DND-41 (cell line): ENCODE data around the gene SRSF5.

Experiments used
- ATAC-seq: fragments of 200-7000 bp; cut with Tn5 transposase; 3 replicates; pipeline ENCODE4 v1.9.1; 2021; ENCODE audit warnings: low read depth; ENCODE audit not compliant: insufficient read depth
- DNase-seq: peaks from one replicate; pipeline ENCODE4 v3.0.0-alpha.2; 2020
- H2AFZ ChIP-seq: 2 replicates; pipeline ENCODE4 v1.6.0; 2012; ENCODE audit warnings: low read depth, low read length
- H3K27ac ChIP-seq: 2 replicates; pipeline ENCODE4 v1.5.1; 2012; ENCODE audit warnings: low read length, inconsistent platforms
- H3K27me3 ChIP-seq: fragments of 200-600 bp; sonication (generic); 2 replicates; pipeline ENCODE4 v1.6.0; 2012; ENCODE audit warnings: low read length, mild to moderate bottlenecking, inconsistent platforms; ENCODE audit not compliant: insufficient read depth, poor library complexity
- H3K36me3 ChIP-seq: 2 replicates; pipeline ENCODE4 v1.5.1; 2012; ENCODE audit warnings: low read length, inconsistent platforms; ENCODE audit not compliant: insufficient read depth
- H3K4me1 ChIP-seq: 2 replicates; pipeline ENCODE4 v1.5.1; 2012; ENCODE audit warnings: mild to moderate bottlenecking, low read length; ENCODE audit not compliant: insufficient read depth
- H3K4me2 ChIP-seq: 2 replicates; pipeline ENCODE4 v1.6.0; 2012; ENCODE audit warnings: mild to moderate bottlenecking, moderate library complexity, low read length, inconsistent platforms; ENCODE audit not compliant: insufficient read depth
- H3K4me3 ChIP-seq, 2 experiments: fragments of 200-600 bp in 1 of 2; shearing (Covaris generic) in 1 of 2; 2 replicates each; pipeline ENCODE4 v1.5.1; 2012 to 2016; ENCODE audit warnings: inconsistent platforms in 2 of 2, low read length in 2 of 2, mild to moderate bottlenecking in 2 of 2, low read depth in 1 of 2, moderate library complexity in 1 of 2
- H3K79me2 ChIP-seq: 2 replicates; pipeline ENCODE4 v1.6.0; 2012; ENCODE audit warnings: low read length, inconsistent platforms; ENCODE audit not compliant: insufficient read depth
- H3K9ac ChIP-seq: 2 replicates; pipeline ENCODE4 v1.6.0; 2012; ENCODE audit warnings: low read depth, mild to moderate bottlenecking, inconsistent platforms, low read length, moderate library complexity
- H3K9me3 ChIP-seq: 2 replicates; pipeline ENCODE4 v1.5.1; 2012; ENCODE audit warnings: low read length, moderate library complexity, mild to moderate bottlenecking, inconsistent platforms; ENCODE audit not compliant: insufficient read depth, severe bottlenecking
- H4K20me1 ChIP-seq: 2 replicates; pipeline ENCODE4 v1.6.0; 2012; ENCODE audit warnings: low read length; ENCODE audit not compliant: insufficient read depth
- CTCF ChIP-seq: IDR thresholded peaks from 2 replicates; pipeline ENCODE4 v1.5.1; 2012; ENCODE audit warnings: borderline replicate concordance, low read length, moderate library complexity, mild to moderate bottlenecking; ENCODE audit not compliant: poor library complexity, severe bottlenecking; ENCODE audit errors: extremely low read depth
- EZH2 ChIP-seq: IDR thresholded peaks from 3 replicates; pipeline ENCODE4 v1.6.1; 2012; ENCODE audit warnings: borderline replicate concordance, low read depth, mild to moderate bottlenecking, moderate library complexity, low read length, inconsistent platforms; ENCODE audit not compliant: severe bottlenecking

Gene SRSF5

GRCh38 chr14:69771136-69771535 lies 4.2 kb downstream of the SRSF5 start:
- no peaks in the 10 kb centered on the region for H3K9me3 ChIP-seq
- no peak overlapping the region for H3K4me2 ChIP-seq
- no peak for ATAC-seq
- peaks cover 36% of the 10 kb centered on the region for H4K20me1 ChIP-seq
- H3K79me2 ChIP-seq: peaks cover 43% of the 10 kb centered on the region
- DNase-seq: no peak
- H2AFZ ChIP-seq: no peak overlapping the region
- peaks cover 37% of the 10 kb centered on the region for H3K4me1 ChIP-seq
- H3K36me3 ChIP-seq: peaks cover 89% of the 10 kb centered on the region
- no peaks in the 10 kb centered on the region for H3K27me3 ChIP-seq
- H3K27ac ChIP-seq: no peak overlapping the region
- H3K9ac ChIP-seq: no peak overlapping the region
- TF ChIP-seq EZH2: no peak
- TF ChIP-seq CTCF: no peak
- H3K4me3 ChIP-seq: no peak overlapping the region

DNA sequence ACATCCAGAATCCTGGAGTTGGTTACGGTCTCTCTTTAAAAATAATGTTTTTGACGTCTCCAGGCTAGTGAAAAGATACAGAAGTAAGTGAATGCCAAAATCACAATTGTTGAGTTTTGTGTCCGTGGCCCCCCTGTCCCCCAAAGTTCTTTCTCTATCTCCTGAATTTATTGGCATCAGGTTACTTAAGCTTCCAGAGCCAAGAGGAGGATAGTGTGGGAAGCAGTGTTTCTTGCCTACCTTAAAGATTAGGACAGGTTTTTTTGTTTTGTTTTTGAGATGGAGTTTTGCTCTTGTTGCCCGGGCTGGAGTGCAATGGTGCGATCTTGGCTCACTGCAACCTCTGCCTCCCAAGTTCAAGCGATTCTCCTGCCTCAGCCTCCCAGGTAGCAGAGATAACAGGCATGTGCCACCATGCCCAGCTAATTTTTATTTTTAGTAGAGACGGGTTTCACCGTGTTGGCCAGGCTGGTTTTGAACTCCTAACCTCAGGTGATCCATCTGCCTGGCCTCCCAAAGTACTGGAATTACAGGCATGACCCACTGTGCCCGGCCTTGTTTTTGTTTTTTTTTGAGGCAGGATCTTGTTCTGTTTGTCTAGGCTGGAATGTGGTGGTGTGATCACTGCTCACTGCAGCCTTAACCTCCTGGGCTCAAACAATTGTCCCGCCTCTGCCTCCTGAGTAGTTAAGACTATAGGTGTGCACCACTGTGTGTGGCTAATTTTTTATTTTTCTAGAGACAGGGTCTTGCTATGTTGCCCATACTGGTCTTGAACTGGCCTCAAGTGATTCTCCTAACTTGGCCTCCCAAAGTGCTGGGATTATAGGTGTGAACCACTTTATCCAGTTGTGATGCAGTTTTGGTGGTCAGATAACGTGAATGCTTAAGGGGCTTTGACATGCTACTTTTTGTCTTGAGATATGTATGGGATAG lies 5.4 kb downstream of the SRSF5 start:
- Histone ChIP-seq H3K4me1 (peaks cover 32% of the 10 kb centered on the region), H4K20me1 (peaks cover 36% of the 10 kb centered on the region), H2AFZ (no peak overlapping the region), H3K79me2 (peaks cover 36% of the 10 kb centered on the region), H3K36me3 (peaks cover 98% of the 10 kb centered on the region), H3K4me2 (no peak overlapping the region), H3K4me3 (no peak overlapping the region), H3K9ac (no peak overlapping the region), H3K27me3 (no peaks in the 10 kb centered on the region), H3K27ac (no peak overlapping the region), H3K9me3 (no peaks in the 10 kb centered on the region)
- TF ChIP-seq EZH2 (no peak), CTCF (no peak)
- DNase-seq: no peak
- ATAC-seq: no peak

- H3K9me3 ChIP-seq: no peaks in the 10 kb centered on the region
- ATAC-seq (no peak), DNase-seq (no peak)
- H3K4me3 ChIP-seq: no peak overlapping the region
- H3K27me3 ChIP-seq: no peaks in the 10 kb centered on the region
- H3K36me3 ChIP-seq: peaks cover 98% of the 10 kb centered on the region
- H4K20me1 ChIP-seq: peaks cover 34% of the 10 kb centered on the region
- peaks cover 23% of the 10 kb centered on the region for H3K4me1 ChIP-seq
- no peak for TF ChIP-seq CTCF
- no peak for TF ChIP-seq EZH2
- no peak overlapping the region for H3K4me2 ChIP-seq
- H3K9ac ChIP-seq: no peak overlapping the region
- H3K27ac ChIP-seq: no peak overlapping the region
- no peak overlapping the region for H2AFZ ChIP-seq
- H3K79me2 ChIP-seq: peaks cover 22% of the 10 kb centered on the region
Measured at GRCh38 chr14:69773571-69774276, 6.8 kb downstream of the SRSF5 start.
